Measurements from ENCODE around the gene CHMP2A. TPM values are rescaled to one million over a fixed set of nuclear protein-coding genes. Genes with fewer than 3 reads are reported as not detected.

CHMP2A gene
- total RNA-seq, 1 donor from 2014 or later: 137 TPM

GRCh38 chr19:58572818-58573657, 18.1 kb upstream of the CHMP2A start, which contains the start of gene MZF1:
Gene MZF1, minus strand, starts transcription at chr19:58573335. Its CDS starts 1,946 bp downstream, at chr19:58571389.
- DNase-seq (ENCODE audit: low read depth): peak; percentile 97
- TF ChIP-seq CTCF (conservative IDR thresholded peaks at IDR 0.05; ENCODE audit: low read depth, low read length): peak; percentile 6
- H3K4me3 ChIP-seq (ENCODE audit: low read depth, low read length): peak within 1 kb of the TSS; percentile 65

GRCh38 chr19:58572026-58572817, 17.3 kb upstream of the CHMP2A start:
- no peak for DNase-seq (ENCODE audit: low read depth)
- peak overlapping the region; percentile 65 for H3K4me3 ChIP-seq (ENCODE audit: low read depth, low read length)
- TF ChIP-seq CTCF (conservative IDR thresholded peaks at IDR 0.05; ENCODE audit: low read depth, low read length): no peak

- TF ChIP-seq CTCF (conservative IDR thresholded peaks at IDR 0.05; ENCODE audit: low read depth, low read length): no peak
- no peak overlapping the region for H3K4me3 ChIP-seq (ENCODE audit: low read depth, low read length)
- no peak for DNase-seq (ENCODE audit: low read depth)
These were observed 16.7 kb upstream of the CHMP2A start for GRCh38 chr19:58571575-58571947.

GRCh38 chr19:58570770-58571574, 16.1 kb upstream of the CHMP2A start:
- DNase-seq (ENCODE audit: low read depth): no peak
- no peak for TF ChIP-seq CTCF (conservative IDR thresholded peaks at IDR 0.05; ENCODE audit: low read depth, low read length)
- H3K4me3 ChIP-seq (ENCODE audit: low read depth, low read length): no peak overlapping the region

GRCh38 chr19:58569943-58570670, 15.2 kb upstream of the CHMP2A start:
- DNase-seq (ENCODE audit: low read depth): no peak
- no peak overlapping the region for H3K4me3 ChIP-seq (ENCODE audit: low read depth, low read length)
- TF ChIP-seq CTCF (conservative IDR thresholded peaks at IDR 0.05; ENCODE audit: low read depth, low read length): no peak

Measured in epithelial cell of proximal tubule (primary cell).